ENCODE data around the gene ATF6.

Gene ATF6

GRCh38 chr1:161728376-161729226, 37.5 kb upstream of the ATF6 start:
- no peak for FAIRE-seq
- DNase-seq (ENCODE audit: insufficient read length, low spot score): no peak
- TF ChIP-seq CTCF (IDR thresholded peaks at IDR 0.05; ENCODE audit: insufficient read depth, missing control alignments): no peak

GRCh38 chr1:161730050-161730564, 36.0 kb upstream of the ATF6 start:
- FAIRE-seq: no peak
- no peak for DNase-seq (ENCODE audit: insufficient read length, low spot score)
- TF ChIP-seq CTCF (IDR thresholded peaks at IDR 0.05; ENCODE audit: insufficient read depth, missing control alignments): no peak

- FAIRE-seq (no peak), DNase-seq (ENCODE audit: insufficient read length, low spot score) (no peak)
- no peak for TF ChIP-seq CTCF (IDR thresholded peaks at IDR 0.05; ENCODE audit: insufficient read depth, missing control alignments)
These were observed 34.9 kb upstream of the ATF6 start for GRCh38 chr1:161731241-161731640.

GRCh38 chr1:161731981-161732718, 34.0 kb upstream of the ATF6 start:
- TF ChIP-seq CTCF (IDR thresholded peaks at IDR 0.05; ENCODE audit: insufficient read depth, missing control alignments): no peak
- FAIRE-seq: no peak
- DNase-seq (ENCODE audit: insufficient read length, low spot score): no peak

GRCh38 chr1:161733526-161733925, 32.6 kb upstream of the ATF6 start:
- DNase-seq (ENCODE audit: insufficient read length, low spot score): no peak
- TF ChIP-seq CTCF (IDR thresholded peaks at IDR 0.05; ENCODE audit: insufficient read depth, missing control alignments): no peak
- FAIRE-seq: no peak

- DNase-seq (ENCODE audit: insufficient read length, low spot score): no peak
- FAIRE-seq: no peak
These were observed 30.3 kb upstream of the ATF6 start for GRCh38 chr1:161735837-161736236.

More at GRCh38 chr1:161735837-161736236, 30.3 kb upstream of the ATF6 start:
- no peak for TF ChIP-seq CTCF (IDR thresholded peaks at IDR 0.05; ENCODE audit: insufficient read depth, missing control alignments)

Data from D721Med (cell line).